Kidney glomerular epithelial cell (primary cell): Measurements from ENCODE around the gene PCDHGB1.
"Not testable (repeated sequence)": the region's sequence is repeated elsewhere in the genome, so short reads cannot be mapped to it uniquely, and the experiment has no call there.

Source experiments
- DNase-seq: peaks from one replicate; lab custom pipeline; 2025; lab: John Stamatoyannopoulos, UW

Gene PCDHGB1

DNA sequence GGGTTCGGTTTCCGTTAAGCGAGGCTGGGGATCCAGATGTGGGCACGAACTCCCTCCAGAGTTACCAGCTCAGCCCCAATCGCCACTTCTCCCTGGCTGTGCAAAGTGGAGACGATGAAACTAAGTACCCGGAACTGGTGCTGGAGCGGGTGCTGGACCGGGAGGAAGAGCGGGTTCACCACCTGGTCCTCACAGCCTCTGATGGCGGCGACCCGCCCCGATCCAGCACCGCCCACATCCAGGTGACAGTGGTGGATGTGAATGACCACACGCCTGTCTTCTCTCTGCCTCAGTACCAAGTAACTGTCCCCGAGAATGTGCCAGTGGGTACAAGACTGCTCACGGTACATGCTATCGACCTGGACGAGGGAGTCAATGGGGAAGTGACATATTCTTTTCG is 33.4 kb downstream of the PCDHGB1 start:
- no peak for DNase-seq

DNA sequence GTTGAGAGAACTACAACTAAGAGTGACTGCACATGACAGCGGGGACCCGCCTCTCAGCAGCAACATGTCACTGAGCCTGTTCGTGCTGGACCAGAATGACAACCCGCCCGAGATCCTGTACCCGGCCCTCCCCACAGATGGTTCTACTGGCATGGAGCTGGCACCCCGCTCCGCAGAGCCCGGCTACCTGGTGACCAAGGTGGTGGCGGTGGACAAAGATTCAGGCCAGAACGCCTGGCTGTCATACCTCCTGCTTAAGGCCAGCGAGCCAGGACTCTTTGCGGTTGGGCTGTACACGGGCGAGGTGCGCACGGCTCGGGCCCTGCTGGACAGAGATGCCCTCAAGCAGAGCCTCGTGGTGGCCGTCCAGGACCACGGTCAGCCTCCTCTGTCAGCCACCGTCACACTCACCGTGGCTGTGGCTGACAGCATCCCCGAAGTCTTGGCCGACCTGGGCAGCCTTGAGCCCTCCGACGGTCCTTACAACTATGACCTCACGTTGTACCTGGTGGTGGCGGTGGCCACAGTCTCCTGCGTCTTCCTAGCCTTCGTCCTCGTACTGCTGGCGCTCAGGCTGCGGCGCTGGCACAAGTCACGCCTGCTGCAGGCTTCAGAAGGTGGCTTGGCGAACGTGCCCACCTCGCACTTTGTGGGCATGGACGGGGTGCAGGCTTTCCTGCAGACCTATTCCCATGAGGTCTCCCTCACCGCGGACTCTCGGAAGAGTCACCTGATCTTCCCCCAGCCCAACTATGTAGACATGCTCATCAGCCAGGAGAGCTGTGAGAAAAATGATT is 34.8 kb downstream of the PCDHGB1 start:
- no peak for DNase-seq

DNA sequence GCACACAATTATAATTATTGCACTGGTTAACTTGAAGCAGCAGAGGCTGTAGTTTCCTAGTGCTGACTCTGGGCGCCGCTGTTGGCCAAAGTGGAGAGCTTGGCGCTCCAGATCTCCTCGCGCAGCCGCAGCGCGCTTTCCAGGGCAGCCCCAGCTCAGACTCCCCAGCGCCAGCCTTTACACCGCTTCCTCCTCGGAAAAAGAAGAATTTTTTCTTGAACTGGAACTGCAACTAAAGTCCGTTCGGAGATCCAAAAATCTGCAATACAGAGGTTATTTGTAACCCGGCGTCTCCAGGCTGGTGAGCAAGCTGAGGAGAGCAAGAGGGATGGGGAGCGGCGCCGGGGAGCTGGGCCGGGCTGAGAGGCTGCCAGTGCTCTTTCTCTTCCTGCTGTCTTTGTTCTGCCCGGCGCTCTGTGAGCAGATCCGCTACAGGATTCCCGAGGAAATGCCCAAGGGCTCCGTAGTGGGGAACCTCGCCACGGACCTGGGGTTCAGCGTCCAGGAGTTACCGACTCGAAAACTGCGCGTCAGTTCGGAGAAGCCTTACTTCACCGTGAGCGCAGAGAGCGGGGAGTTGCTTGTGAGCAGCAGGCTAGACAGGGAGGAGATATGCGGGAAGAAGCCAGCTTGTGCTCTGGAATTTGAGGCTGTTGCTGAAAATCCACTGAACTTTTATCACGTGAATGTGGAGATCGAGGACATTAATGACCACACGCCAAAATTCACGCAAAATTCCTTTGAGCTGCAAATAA is 37.8 kb downstream of the PCDHGB1 start, which contains the start of gene PCDHGB4:
Gene PCDHGB4 (plus strand): TSS at position 142 of the 755 bp plus-strand sequence. CDS start 187 bp downstream, at position 329.
- not testable (repeated sequence) for DNase-seq

DNA sequence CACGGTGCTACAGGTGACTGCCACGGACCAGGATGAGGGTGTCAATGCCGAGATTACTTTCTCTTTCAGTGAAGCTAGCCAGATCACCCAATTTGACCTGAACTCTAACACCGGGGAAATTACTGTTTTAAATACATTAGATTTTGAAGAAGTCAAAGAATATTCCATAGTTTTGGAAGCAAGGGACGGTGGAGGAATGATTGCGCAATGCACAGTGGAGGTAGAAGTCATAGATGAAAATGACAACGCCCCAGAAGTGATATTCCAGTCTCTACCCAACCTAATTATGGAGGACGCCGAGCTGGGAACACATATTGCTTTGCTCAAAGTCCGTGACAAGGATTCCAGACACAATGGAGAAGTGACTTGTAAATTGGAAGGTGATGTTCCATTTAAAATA is 38.8 kb downstream of the PCDHGB1 start:
- DNase-seq = no peak

DNA sequence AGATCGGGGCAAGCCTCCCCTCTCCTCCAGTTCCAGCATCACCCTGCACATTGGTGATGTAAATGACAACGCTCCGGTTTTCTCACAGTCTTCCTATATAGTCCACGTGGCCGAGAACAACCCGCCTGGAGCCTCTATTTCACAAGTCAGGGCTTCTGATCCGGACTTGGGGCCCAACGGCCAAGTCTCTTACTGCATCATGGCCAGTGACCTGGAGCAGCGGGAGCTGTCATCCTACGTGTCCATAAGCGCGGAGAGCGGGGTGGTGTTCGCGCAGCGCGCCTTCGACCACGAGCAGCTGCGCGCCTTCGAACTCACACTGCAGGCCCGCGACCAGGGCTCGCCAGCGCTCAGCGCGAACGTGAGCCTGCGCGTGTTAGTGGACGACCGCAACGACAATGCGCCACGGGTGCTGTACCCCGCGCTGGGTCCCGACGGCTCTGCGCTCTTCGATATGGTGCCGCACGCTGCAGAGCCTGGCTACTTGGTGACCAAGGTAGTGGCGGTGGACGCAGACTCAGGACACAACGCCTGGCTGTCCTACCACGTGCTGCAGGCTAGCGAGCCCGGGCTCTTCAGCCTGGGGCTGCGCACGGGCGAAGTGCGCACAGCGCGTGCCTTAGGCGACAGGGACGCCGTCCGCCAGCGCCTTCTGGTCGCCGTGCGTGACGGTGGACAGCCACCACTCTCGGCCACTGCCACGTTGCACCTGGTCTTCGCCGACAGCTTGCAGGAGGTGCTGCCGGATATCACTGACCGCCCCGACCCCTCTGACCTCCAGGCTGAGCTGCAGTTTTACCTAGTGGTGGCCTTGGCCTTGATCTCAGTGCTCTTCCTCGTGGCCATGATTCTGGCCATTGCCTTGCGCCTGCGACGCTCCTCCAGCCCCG is 39.5 kb downstream of the PCDHGB1 start:
- DNase-seq = no peak

DNA sequence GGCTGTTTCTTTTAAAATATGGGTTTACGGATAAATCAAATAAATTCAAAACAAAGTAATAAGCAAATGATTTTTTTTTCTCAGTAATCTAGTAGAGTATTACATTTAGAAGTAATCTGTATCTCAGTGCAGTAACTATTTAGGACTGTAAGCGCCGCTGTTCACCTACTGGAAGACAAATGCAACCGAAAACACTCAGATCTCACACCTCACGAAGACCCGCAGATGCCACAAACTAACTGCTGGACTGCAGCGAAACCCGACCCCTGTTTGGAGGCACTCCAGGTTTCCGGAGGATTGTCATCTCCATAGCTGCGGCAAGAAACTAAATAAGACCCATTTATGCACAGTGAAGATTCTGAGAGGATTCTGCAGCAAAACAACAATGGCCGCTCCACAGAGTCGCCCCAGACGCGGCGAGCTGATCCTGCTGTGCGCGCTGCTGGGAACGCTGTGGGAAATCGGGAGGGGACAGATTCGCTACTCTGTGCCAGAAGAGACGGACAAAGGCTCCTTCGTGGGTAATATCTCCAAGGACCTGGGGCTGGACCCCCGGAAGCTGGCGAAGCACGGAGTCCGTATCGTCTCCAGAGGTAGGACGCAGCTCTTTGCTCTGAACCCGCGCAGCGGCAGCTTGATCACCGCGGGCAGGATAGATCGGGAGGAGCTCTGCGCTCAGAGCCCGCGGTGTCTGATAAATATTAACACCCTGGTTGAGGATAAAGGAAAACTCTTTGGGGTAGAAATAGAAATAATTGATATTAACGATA is 42.7 kb downstream of the PCDHGB1 start, which contains the start of gene PCDHGA8:
Gene PCDHGA8 (plus strand): TSS at position 205 of the 770 bp plus-strand sequence. CDS start 181 bp downstream, at position 386.
- DNase-seq = no peak

DNA sequence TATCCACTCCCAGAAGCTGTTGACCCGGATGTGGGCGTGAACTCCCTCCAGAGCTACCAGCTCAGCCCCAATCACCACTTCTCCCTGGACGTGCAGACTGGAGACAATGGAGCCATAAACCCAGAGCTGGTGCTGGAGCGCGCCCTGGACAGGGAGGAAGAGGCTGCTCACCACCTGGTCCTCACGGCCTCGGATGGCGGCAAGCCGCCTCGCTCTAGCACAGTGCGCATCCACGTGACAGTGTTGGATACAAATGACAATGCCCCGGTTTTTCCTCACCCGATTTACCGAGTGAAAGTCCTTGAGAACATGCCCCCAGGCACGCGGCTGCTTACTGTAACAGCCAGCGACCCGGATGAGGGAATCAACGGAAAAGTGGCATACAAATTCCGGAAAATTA is 43.4 kb downstream of the PCDHGB1 start:
- DNase-seq = no peak

DNA sequence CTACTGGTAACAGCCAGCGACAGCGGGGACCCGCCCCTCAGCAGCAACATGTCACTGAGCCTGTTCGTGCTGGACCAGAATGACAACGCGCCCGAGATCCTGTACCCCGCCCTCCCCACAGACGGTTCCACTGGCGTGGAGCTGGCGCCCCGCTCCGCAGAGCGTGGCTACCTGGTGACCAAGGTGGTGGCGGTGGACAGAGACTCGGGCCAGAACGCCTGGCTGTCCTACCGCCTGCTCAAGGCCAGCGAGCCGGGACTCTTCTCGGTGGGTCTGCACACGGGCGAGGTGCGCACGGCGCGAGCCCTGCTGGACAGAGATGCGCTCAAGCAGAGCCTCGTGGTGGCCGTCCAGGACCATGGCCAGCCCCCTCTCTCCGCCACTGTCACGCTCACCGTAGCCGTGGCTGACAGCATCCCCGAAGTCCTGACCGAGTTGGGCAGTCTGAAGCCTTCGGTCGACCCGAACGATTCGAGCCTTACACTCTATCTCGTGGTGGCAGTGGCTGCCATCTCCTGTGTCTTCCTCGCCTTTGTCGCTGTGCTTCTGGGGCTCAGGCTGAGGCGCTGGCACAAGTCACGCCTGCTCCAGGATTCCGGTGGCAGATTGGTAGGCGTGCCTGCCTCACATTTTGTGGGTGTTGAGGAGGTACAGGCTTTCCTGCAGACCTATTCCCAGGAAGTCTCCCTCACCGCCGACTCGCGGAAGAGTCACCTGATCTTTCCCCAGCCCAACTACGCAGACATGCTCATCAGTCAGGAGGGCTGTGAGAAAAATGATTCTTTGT is 44.7 kb downstream of the PCDHGB1 start:
- DNase-seq = not testable (repeated sequence)

DNA sequence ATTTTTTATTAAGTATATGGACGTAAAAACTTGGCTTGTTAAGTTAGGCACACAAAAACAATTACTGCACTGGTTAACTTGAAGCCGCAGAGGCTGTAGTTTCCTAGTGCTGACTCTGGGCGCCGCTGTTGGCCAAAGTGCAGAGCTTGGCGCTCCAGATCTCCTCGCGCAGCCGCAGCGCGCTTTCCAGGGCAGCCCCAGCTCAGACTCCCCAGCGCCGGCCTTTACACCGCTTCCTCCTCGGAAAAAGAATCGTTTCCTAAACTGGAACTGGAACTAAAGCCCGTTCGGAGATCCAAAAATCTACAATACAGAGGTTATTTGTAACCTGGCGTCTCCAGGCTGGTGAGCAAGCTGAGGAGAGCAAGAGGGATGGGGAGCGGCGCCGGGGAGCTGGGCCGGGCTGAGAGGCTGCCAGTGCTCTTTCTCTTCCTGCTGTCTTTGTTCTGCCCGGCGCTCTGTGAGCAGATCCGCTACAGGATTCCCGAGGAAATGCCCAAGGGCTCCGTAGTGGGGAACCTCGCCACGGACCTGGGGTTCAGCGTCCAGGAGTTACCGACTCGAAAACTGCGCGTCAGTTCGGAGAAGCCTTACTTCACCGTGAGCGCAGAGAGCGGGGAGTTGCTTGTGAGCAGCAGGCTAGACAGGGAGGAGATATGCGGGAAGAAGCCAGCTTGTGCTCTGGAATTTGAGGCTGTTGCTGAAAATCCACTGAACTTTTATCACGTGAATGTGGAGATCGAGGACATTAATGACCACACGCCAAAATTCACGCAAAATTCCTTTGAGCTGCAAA is 48.1 kb downstream of the PCDHGB1 start, which contains the start of gene PCDHGB5:
Gene PCDHGB5 (plus strand): TSS at position 192 of the 796 bp plus-strand sequence. CDS start 181 bp downstream, at position 373.
- peak; percentile 44 for DNase-seq

DNA sequence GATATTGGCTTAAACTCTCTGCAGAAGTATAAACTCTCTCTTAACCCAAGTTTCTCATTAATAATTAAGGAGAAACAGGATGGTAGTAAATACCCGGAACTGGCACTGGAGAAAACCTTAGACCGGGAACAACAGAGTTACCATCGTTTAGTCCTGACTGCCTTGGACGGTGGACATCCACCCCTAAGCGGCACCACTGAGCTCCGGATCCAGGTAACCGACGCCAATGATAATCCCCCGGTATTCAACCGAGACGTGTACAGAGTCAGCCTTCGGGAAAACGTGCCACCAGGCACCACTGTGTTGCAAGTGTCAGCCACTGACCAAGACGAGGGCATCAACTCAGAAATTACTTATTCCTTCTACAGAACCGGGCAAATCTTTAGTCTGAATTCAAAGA is 48.7 kb downstream of the PCDHGB1 start:
- DNase-seq = no peak

DNA sequence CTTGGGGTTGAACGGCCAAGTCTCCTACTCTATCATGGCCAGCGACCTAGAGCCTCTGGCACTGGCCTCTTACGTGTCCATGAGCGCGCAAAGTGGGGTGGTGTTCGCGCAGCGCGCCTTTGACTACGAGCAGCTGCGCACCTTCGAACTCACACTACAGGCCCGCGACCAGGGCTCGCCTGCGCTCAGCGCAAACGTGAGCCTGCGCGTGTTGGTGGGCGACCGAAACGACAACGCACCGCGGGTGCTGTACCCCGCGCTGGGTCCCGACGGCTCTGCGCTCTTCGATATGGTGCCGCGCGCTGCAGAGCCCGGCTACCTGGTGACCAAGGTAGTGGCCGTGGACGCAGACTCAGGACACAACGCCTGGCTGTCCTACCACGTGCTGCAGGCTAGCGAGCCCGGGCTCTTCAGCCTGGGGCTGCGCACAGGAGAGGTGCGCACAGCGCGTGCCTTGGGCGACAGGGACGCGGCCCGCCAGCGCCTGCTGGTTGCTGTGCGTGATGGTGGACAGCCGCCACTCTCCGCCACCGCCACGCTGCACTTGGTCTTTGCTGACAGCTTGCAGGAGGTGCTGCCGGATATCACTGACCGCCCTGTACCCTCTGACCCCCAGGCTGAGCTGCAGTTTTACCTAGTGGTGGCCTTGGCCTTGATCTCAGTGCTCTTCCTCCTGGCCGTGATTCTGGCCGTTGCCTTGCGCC is 49.8 kb downstream of the PCDHGB1 start:
- no peak for DNase-seq
